Jurkat, Clone E6-1 (cell line): ENCODE measurements around the gene ACTN3.
"Not testable (repeated sequence)": the region's sequence is repeated elsewhere in the genome, so short reads cannot be mapped to it uniquely, and the experiment has no call there.

Experiments
- DNase-seq: peaks from one replicate; pipeline ENCODE4 v3.0.0-alpha.2; 2011; ENCODE audit warnings: low read depth, low spot score
- H3K4me3 ChIP-seq: 2 replicates; pipeline ENCODE4 v1.5.1; 2011; ENCODE audit warnings: mild to moderate bottlenecking, low read length, control low read depth, moderate library complexity

The ACTN3 gene

DNA sequence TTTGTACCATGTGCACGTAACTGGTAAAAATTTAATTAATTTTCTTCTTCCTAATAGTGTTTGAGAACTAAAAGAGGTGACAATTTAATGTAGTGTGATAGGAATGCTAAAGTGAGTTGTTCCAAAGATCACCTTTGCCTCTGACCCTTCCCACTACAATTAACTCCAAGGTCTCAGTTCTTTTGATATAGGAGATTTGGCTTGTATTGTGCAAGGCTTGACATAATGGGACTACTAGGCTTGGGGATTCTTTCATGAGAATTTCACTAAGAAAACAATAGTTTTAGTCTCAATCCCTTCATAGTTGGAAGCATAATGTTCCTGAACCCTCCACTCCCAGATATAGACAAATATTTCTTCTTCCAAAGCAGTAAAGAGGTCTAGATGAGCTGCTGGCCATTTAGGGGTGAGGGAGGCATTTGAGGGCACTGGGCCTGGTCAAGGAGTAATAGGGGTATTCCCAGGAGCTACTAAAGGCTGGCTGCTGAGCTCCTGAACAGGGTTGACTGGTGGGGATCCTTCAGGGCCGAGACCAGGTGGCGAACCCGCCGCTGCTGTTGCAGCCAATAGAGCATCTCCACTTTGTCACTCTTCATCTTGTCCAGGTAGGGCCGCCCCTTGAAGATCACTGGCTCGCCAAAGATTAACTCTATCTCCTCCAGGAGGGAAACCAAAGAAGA lies 43.4 kb downstream of the ACTN3 start:
- DNase-seq: no peak
- no peak overlapping the region for H3K4me3 ChIP-seq

- DNase-seq: no peak
- no peak overlapping the region for H3K4me3 ChIP-seq
Observed at GRCh38 chr11:66591175-66591574, 44.5 kb downstream of the ACTN3 start.

DNA sequence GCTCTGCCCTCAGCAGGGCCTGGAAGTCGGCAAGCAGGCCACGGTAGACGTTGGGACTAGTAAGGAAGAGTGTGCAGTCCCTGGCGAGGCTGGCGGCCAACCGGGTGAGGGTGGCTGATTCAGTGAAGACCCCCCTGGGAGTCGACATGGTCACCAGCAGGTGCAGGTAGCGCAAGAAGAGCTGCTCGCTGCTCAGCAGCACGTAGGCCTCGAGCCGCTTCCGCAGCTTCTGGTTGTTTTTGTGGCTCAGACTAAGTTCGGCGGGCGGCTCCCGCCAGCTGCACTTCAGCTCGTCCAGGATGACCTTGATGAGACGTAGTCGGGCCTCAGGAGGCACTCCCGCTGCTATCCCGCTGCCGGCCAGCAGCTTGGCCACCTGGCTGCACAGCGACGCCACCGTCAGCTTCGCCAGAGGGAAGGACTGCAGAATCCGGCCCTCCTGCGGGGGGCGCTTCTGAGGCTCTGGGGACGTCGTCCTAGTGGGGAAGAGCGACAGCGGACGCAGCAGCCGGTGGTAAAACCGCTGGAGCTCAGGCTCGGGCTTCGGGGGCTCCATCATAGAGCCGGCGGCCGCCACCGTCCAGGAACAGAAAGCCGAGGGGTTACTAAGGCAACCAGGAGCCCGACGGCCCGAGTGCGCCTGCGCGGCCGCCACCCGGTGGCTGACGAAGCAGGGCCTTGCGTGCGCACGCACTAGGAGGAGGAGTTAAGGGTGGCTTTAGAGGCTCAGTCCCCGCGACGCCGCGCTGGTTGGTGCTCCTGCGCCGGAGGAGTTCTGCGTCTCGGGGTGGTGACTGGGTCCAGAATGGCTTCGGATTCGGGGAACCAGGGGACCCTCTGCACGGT lies 46.0 kb downstream of the ACTN3 start, which contains the start of the genes CCDC87 and CCS:
TSS of gene CCDC87 (minus strand) at position 607 of the 846 bp plus-strand sequence. CDS start at position 559, 48 bp downstream.
TSS of gene CCS (plus strand) at position 729 of the 846 bp plus-strand sequence. CDS start at position 806, 77 bp downstream.
- DNase-seq: peak; percentile 93
- peak within 1 kb of the TSS; percentile 89 for H3K4me3 ChIP-seq

DNA sequence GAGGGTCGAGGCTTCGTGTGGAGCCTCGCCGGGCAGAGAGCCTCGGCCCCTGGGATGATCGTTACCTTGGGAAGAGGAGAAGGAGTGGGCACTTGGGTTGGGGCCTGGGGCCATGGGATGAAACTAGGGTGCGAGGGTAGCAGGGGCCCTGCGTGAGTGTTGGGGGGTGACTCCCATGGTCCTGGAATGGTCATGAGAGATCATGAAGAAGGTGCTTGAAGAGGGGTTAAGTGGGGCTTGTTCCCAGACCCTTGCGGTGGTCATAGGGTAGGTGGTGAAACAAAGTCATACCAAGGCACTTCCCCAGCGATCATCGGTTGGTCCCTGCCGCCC lies 46.6 kb downstream of the ACTN3 start:
- DNase-seq: no peak

GRCh38 chr11:66593650-66594049 lies 46.9 kb downstream of the ACTN3 start:
- H3K4me3 ChIP-seq: peak overlapping the region; percentile 89
- no peak for DNase-seq

More for the DNA sequence above, 46.6 kb downstream of the ACTN3 start:
- H3K4me3 ChIP-seq: peak overlapping the region; percentile 89

DNA sequence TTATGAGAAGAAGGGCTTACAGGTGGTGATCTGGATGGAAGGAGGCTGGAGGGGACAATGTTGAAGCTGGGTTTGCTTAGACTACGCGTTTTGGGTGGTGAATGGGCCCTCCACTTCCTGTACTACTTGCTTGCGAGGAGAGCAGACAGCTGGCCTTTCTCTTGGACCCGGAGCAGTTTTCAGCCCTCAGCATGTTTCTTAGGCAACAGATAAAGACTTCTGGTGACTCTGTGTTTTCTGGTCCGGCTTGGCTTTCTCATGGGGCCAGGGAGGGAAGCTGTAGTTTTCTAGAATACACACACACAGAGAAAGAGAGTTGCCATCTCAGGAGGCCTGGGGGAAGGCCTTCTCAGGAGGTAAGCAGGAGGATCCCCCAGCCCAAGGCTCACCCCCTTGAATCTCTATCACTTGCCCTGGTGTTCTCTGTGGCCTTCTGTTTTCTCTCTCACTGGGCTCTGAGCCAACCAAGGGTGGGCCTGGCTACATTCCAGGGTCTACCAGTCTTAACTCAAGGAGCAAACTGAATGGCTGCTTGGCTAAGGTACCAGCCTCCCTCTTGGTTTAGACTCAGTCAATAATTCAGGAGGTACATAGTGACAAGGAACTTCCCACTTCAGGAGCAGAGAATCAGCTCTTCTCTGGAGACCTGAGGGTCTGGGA lies 48.7 kb downstream of the ACTN3 start:
- H3K4me3 ChIP-seq: peak overlapping the region; percentile 13
- no peak for DNase-seq

DNA sequence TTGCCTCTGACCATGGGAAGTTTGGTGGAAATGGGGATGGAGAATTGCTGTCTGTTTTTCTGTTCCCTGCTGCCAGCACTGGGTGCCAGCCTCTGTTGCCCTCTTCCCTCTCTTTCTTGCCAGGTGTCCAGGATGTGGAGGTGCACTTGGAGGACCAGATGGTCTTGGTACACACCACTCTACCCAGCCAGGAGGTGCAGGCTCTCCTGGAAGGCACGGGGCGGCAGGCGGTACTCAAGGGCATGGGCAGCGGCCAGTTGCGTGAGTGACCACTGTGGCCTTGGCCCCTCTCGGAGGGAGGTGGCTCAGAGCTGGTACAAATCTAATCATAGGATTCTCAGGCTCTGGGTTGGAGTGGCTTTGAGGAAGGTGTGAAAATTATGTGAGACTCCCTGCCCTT lies 52.3 kb downstream of the ACTN3 start:
- DNase-seq: no peak
- H3K4me3 ChIP-seq: no peak overlapping the region

- no peak overlapping the region for H3K4me3 ChIP-seq
- no peak for DNase-seq
Observed at GRCh38 chr11:66600219-66600618, 53.5 kb downstream of the ACTN3 start.

GRCh38 chr11:66600631-66601233 lies 54.0 kb downstream of the ACTN3 start:
- no peak for DNase-seq
- H3K4me3 ChIP-seq: no peak overlapping the region

GRCh38 chr11:66603072-66603471 lies 56.4 kb downstream of the ACTN3 start:
- H3K4me3 ChIP-seq: no peak overlapping the region
- DNase-seq: no peak

DNA sequence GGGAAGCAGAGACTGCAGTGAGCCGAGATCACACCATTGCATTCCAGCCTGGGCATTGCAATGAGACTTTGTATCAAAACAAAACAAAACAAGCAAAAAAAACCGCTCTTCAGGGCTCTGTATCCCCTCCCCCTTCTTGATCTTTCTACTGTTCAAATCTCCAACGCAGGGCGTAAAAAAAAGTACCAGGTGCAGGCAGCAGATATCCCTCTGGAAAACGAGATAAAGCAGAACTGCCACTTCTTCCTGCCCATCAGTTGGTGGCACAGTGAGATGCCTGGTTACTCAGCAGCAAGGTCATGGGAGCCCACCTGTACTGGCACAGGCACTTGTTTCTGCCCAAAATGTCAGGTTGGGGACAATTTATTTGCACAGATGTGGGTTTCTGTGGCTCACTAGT lies 57.5 kb downstream of the ACTN3 start:
- DNase-seq: no peak
- H3K4me3 ChIP-seq: no peak overlapping the region

- DNase-seq: not testable (repeated sequence)
Observed at GRCh38 chr11:66606608-66607007, 59.9 kb downstream of the ACTN3 start.

DNA sequence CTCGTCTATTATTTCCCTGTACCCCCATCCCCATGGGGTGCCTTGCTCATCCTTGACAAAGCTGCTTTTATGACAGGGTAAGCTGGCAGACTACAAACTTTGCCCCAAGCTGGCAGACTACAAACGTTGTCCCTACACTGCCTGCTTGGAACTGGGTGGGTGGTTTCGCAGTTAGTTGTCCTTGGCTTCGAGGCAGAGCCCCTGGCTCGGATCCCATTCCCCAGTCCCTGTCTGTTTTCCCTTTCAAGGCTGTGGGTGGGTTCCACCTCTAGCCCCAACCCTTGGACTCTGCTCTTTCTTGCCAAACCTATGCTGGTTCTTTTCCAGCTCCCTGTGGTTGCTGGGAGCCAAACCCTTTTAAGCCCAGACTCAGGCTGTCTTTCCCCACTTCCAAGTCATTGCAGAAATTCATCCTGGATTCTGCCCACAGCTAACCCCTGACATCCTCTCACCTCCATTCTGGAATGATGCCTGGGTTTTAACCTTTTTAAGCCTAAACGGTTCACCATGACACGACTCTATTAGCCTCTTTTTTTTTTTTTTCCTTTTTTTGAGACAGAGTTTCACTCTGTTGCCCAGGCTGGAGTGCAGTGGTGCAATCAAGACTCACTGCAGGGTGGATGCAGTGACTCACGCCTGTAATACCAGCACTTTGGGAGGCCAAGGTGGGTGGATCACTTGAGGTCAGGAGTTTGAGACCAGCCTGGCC lies 60.6 kb downstream of the ACTN3 start:
- H3K4me3 ChIP-seq: no peak overlapping the region
- no peak for DNase-seq

More at GRCh38 chr11:66606608-66607007, 59.9 kb downstream of the ACTN3 start:
- H3K4me3 ChIP-seq: not testable (repeated sequence)

DNA sequence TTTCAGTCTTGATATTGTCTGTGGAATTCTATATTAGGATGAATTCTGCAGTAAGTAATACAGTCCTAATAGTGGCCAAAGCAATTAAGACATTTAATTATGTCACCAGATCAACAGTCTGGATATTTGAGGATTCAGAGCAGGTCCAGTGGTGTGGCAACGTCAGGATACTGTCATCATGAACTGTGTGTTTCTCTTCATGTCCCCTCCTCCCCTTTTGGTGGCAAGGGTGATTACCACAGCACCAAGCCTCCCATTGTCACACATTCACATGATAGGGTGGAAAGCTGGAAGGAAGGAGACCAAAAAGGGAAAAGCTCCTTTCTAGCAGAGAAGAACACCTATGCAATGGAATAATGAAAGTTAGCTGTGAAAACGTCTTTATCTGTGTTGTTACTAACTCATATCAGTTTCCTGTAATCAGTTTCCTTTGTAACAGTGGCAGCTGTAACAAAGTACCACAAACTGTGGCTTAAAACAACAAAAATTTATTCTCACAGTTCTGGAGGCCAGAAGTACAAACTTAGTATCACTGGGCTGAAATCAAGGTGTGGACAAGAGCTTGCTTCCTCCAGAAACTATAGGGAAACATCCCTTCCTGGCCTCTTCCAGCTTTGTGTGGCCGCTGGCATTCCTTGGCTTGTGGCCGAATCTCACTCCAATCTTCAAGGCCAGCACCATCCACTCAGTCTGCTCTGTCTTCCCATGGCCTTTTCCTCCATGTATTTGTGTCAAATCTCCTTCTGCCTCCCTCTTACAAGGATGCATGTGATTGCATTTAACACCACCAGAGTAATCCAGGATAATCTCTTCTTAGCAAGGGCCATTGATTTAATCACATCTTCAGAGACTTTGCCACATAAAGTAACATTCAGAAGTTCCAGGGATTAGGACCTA lies 63.3 kb downstream of the ACTN3 start:
- no peak for DNase-seq
- H3K4me3 ChIP-seq: no peak overlapping the region

DNA sequence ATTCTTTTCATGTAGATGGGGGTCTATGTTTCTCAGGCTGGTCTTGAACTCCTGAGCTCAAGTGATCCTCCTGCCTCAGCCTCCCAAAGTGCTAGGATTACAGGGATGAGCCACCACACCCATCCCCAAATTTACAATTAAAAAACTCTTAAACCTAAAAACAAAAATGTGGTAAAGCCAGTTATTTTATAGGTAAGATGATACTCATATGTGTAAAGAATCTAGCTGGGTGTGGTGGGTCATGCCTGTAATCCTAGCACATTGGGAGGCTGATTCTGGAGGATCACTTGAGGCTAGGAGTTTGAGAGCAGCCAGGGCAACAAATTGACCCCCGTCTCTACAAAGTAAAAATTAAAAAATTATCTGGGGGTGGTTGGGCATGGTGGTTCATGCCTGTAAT lies 65.8 kb downstream of the ACTN3 start:
- H3K4me3 ChIP-seq: no peak overlapping the region
- DNase-seq: no peak
